ENCODE results near the gene IWS1.
A peak's percentile ranks its signal among the peaks of the same experiment; 100 is the strongest.
"Not testable (repeated sequence)": the region's sequence is repeated elsewhere in the genome, so short reads cannot be mapped to it uniquely, and the experiment has no call there.

IWS1 gene

GRCh38 chr2:127528487-127528886 lies 2.2 kb upstream of the IWS1 start:
- Histone ChIP-seq H3K36me3 (ENCODE audit: control insufficient read depth, insufficient read depth, low read length) (no peaks in the 10 kb centered on the region), H3K4me1 (ENCODE audit: control insufficient read depth, insufficient read depth, low read length) (peaks cover 1% of the 10 kb centered on the region; the same call in 1 of the 2 replicates), H3K4me3 (ENCODE audit: low read length) (no peak overlapping the region), H3K27ac (ENCODE audit: low read length) (no peak overlapping the region), H3K27me3 (ENCODE audit: control insufficient read depth, insufficient read depth, low read length) (no peaks in the 10 kb centered on the region), H3K9me3 (ENCODE audit: control insufficient read depth, insufficient read depth, low read length) (no peaks in the 10 kb centered on the region)
- no CpG with 5 or more reads among the region's 4 CpGs for WGBS (ENCODE audit: insufficient coverage, insufficient read length)
- no peak for DNase-seq (ENCODE audit: low read depth, low spot score)

GRCh38 chr2:127527001-127527804 lies 914 bp upstream of the IWS1 start:
- WGBS (ENCODE audit: insufficient coverage, insufficient read length) = no CpG with 5 or more reads among the region's 13 CpGs
- H3K9me3 ChIP-seq (ENCODE audit: control insufficient read depth, insufficient read depth, low read length) = no peaks in the 10 kb centered on the region
- no peak for DNase-seq (ENCODE audit: low read depth, low spot score)
- peaks cover 1% of the 10 kb centered on the region; the same call in 1 of the 2 replicates for H3K4me1 ChIP-seq (ENCODE audit: control insufficient read depth, insufficient read depth, low read length)
- H3K4me3 ChIP-seq (ENCODE audit: low read length) = peak overlapping the region; percentile 88; the same call in 1 of the 2 replicates
- no peaks in the 10 kb centered on the region for H3K36me3 ChIP-seq (ENCODE audit: control insufficient read depth, insufficient read depth, low read length)
- no peak overlapping the region for H3K27ac ChIP-seq (ENCODE audit: low read length)
- H3K27me3 ChIP-seq (ENCODE audit: control insufficient read depth, insufficient read depth, low read length) = no peaks in the 10 kb centered on the region

GRCh38 chr2:127525691-127526131 lies 578 bp downstream of the IWS1 start:
- no peak for DNase-seq (ENCODE audit: low read depth, low spot score)
- WGBS (ENCODE audit: insufficient coverage, insufficient read length) = no CpG with 5 or more reads among the region's 19 CpGs
- H3K4me3 ChIP-seq (ENCODE audit: low read length) = peak overlapping the region; percentile 88
- no peaks in the 10 kb centered on the region for H3K9me3 ChIP-seq (ENCODE audit: control insufficient read depth, insufficient read depth, low read length)
- no peak overlapping the region for H3K27ac ChIP-seq (ENCODE audit: low read length)
- H3K36me3 ChIP-seq (ENCODE audit: control insufficient read depth, insufficient read depth, low read length) = no peaks in the 10 kb centered on the region
- H3K4me1 ChIP-seq (ENCODE audit: control insufficient read depth, insufficient read depth, low read length) = peaks cover 1% of the 10 kb centered on the region; the same call in 1 of the 2 replicates
- no peaks in the 10 kb centered on the region for H3K27me3 ChIP-seq (ENCODE audit: control insufficient read depth, insufficient read depth, low read length)

GRCh38 chr2:127524198-127524834 lies 2.0 kb downstream of the IWS1 start:
- H3K4me1 ChIP-seq (ENCODE audit: control insufficient read depth, insufficient read depth, low read length); H3K27me3 ChIP-seq (ENCODE audit: control insufficient read depth, insufficient read depth, low read length); H3K4me3 ChIP-seq (ENCODE audit: low read length); H3K27ac ChIP-seq (ENCODE audit: low read length); H3K36me3 ChIP-seq (ENCODE audit: control insufficient read depth, insufficient read depth, low read length); H3K9me3 ChIP-seq (ENCODE audit: control insufficient read depth, insufficient read depth, low read length); DNase-seq (ENCODE audit: low read depth, low spot score): not testable (repeated sequence)
- no CpG with 5 or more reads among the region's 7 CpGs for WGBS (ENCODE audit: insufficient coverage, insufficient read length)

- no peak for DNase-seq (ENCODE audit: low read depth, low spot score)
- Histone ChIP-seq H3K36me3 (ENCODE audit: control insufficient read depth, insufficient read depth, low read length) (no peaks in the 10 kb centered on the region), H3K27me3 (ENCODE audit: control insufficient read depth, insufficient read depth, low read length) (no peaks in the 10 kb centered on the region), H3K4me3 (ENCODE audit: low read length) (no peak overlapping the region), H3K4me1 (ENCODE audit: control insufficient read depth, insufficient read depth, low read length) (peaks cover 1% of the 10 kb centered on the region; the same call in 1 of the 2 replicates), H3K9me3 (ENCODE audit: control insufficient read depth, insufficient read depth, low read length) (no peaks in the 10 kb centered on the region), H3K27ac (ENCODE audit: low read length) (no peak overlapping the region)
- no CpG with 5 or more reads among the region's 8 CpGs for WGBS (ENCODE audit: insufficient coverage, insufficient read length)
Observed at GRCh38 chr2:127523269-127523939, 2.9 kb downstream of the IWS1 start.

- Histone ChIP-seq H3K27me3 (ENCODE audit: control insufficient read depth, insufficient read depth, low read length) (no peaks in the 10 kb centered on the region), H3K4me1 (ENCODE audit: control insufficient read depth, insufficient read depth, low read length) (peaks cover 4% of the 10 kb centered on the region; the same call in 1 of the 2 replicates), H3K36me3 (ENCODE audit: control insufficient read depth, insufficient read depth, low read length) (peaks cover 6% of the 10 kb centered on the region; the same call in 1 of the 2 replicates), H3K27ac (ENCODE audit: low read length) (no peak overlapping the region), H3K4me3 (ENCODE audit: low read length) (no peak overlapping the region), H3K9me3 (ENCODE audit: control insufficient read depth, insufficient read depth, low read length) (no peaks in the 10 kb centered on the region)
- DNase-seq (ENCODE audit: low read depth, low spot score) = no peak
- no CpG with 5 or more reads among the region's 4 CpGs for WGBS (ENCODE audit: insufficient coverage, insufficient read length)
Observed at GRCh38 chr2:127520424-127520823, 5.9 kb downstream of the IWS1 start.

- Histone ChIP-seq H3K27me3 (ENCODE audit: control insufficient read depth, insufficient read depth, low read length) (no peaks in the 10 kb centered on the region), H3K9me3 (ENCODE audit: control insufficient read depth, insufficient read depth, low read length) (no peaks in the 10 kb centered on the region), H3K4me3 (ENCODE audit: low read length) (no peak overlapping the region), H3K36me3 (ENCODE audit: control insufficient read depth, insufficient read depth, low read length) (peaks cover 9% of the 10 kb centered on the region; the same call in 1 of the 2 replicates), H3K4me1 (ENCODE audit: control insufficient read depth, insufficient read depth, low read length) (peaks cover 10% of the 10 kb centered on the region), H3K27ac (ENCODE audit: low read length) (no peak overlapping the region)
- no CpG with 5 or more reads among the region's 2 CpGs for WGBS (ENCODE audit: insufficient coverage, insufficient read length)
- DNase-seq (ENCODE audit: low read depth, low spot score) = no peak
Observed at GRCh38 chr2:127517465-127517864, 8.8 kb downstream of the IWS1 start.

GRCh38 chr2:127516041-127516762 lies 10.1 kb downstream of the IWS1 start:
- no peak overlapping the region for H3K27ac ChIP-seq (ENCODE audit: low read length)
- no peaks in the 10 kb centered on the region for H3K9me3 ChIP-seq (ENCODE audit: control insufficient read depth, insufficient read depth, low read length)
- DNase-seq (ENCODE audit: low read depth, low spot score) = no peak
- no peak overlapping the region for H3K4me3 ChIP-seq (ENCODE audit: low read length)
- H3K27me3 ChIP-seq (ENCODE audit: control insufficient read depth, insufficient read depth, low read length) = no peaks in the 10 kb centered on the region
- no CpG with 5 or more reads among the region's 14 CpGs for WGBS (ENCODE audit: insufficient coverage, insufficient read length)
- peaks cover 10% of the 10 kb centered on the region for H3K4me1 ChIP-seq (ENCODE audit: control insufficient read depth, insufficient read depth, low read length)
- peaks cover 9% of the 10 kb centered on the region; the same call in 1 of the 2 replicates for H3K36me3 ChIP-seq (ENCODE audit: control insufficient read depth, insufficient read depth, low read length)

- peaks cover 10% of the 10 kb centered on the region for H3K4me1 ChIP-seq (ENCODE audit: control insufficient read depth, insufficient read depth, low read length)
- H3K36me3 ChIP-seq (ENCODE audit: control insufficient read depth, insufficient read depth, low read length) = peaks cover 9% of the 10 kb centered on the region; the same call in 1 of the 2 replicates
- no CpG with 5 or more reads among the region's 6 CpGs for WGBS (ENCODE audit: insufficient coverage, insufficient read length)
- no peak overlapping the region for H3K27ac ChIP-seq (ENCODE audit: low read length)
- H3K9me3 ChIP-seq (ENCODE audit: control insufficient read depth, insufficient read depth, low read length) = no peaks in the 10 kb centered on the region
- H3K27me3 ChIP-seq (ENCODE audit: control insufficient read depth, insufficient read depth, low read length) = no peaks in the 10 kb centered on the region
- DNase-seq (ENCODE audit: low read depth, low spot score) = no peak
- H3K4me3 ChIP-seq (ENCODE audit: low read length) = no peak overlapping the region
Observed at GRCh38 chr2:127515383-127515915, 10.8 kb downstream of the IWS1 start.

Measured in iPS DF 6.9 (cell line).